NCI-H1694 (cell line): ENCODE results near the gene NEU2.
"Not testable (repeated sequence)": the region's sequence is repeated elsewhere in the genome, so short reads cannot be mapped to it uniquely, and the experiment has no call there.

ENCODE experiments used
- DNase-seq: peaks from one replicate; lab custom pipeline; 2025; lab: John Stamatoyannopoulos, UW

NEU2 gene

DNA sequence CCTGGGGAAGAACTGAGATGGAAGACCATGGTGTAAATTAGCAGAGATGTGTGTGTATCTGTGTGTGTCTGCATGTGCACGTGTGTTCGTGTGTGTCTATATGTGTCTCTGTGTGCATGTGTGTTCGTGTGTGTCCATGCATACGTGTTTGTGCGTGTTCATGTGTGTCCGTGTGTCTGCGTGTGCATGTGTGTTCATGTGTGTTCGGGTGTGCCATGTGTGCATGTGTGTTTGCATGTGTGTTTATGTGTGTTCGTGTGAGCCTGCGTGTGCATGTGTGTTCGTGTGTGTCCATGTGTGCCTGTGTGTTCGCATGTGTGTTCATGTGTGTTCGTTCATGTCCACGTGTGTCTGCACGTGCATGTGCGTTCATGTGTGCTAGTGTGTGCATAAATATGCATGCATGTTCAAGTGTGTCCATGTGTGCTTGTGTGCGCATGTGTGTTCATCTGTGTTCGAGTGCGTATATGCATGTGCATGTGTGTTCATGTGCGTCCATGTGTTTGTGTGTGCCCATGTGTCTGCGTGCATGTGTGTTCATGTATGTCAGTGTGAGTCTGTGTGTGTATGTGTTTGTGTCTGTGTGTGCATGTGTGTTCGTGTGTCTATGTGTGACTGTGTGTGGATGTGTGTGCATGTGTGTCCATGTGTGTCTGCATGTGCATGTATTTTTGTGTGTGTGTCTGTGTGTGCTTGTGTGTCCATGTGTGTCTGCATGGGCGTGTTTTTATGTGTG, 3.1 kb downstream of the NEU2 start:
- no peak for DNase-seq

DNA sequence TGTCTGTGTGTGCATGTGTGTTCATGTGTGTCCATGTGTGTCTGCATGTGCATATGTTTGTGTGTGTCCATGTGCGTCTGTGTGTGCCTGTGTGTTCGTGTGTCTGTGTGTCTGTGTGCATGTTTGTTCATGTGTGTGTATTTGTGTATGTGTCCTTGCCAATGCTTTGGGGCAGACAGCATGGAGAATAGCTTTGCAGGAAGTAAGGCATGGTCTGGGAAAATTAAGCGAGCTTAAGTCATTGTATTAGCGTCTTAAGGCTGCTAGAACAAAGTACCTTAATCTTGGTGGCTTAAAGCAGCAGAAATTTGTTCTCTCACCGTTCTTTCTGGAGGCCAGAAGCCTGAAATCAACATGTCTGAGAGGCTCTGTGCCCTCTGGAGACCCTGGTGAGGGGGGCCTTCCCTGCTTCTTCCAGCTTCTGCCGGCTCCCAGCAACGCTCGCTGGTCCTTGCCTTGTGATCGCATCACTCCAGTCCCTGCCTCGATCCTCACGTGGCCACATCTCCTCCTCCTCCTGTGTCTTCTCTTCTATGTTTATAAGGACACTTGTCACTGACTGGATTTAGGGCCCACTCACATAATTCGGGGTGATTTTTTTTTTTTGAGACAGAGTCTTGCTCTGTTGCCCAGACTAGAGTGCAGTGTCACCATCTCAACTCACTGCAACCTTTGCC, 3.8 kb downstream of the NEU2 start:
- DNase-seq, result no peak

DNA sequence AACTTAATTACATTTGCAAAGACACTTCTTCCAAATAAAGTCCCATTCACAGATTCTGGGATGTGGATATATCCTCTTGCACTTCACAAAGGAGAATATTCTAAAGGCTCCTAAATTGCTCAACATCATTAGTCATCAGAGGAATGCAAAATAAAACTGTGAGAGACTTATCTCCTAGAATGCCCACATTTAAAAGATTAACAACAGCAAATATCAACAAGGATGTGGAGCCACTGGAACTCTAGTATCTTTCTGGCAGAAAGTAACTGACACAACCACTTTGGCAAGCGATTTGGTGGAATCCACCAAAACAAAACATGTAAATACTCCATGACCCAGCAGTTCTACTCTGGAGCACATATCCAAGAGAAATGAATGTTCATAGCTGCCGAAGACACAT, 4.6 kb downstream of the NEU2 start:
- no peak for DNase-seq

DNA sequence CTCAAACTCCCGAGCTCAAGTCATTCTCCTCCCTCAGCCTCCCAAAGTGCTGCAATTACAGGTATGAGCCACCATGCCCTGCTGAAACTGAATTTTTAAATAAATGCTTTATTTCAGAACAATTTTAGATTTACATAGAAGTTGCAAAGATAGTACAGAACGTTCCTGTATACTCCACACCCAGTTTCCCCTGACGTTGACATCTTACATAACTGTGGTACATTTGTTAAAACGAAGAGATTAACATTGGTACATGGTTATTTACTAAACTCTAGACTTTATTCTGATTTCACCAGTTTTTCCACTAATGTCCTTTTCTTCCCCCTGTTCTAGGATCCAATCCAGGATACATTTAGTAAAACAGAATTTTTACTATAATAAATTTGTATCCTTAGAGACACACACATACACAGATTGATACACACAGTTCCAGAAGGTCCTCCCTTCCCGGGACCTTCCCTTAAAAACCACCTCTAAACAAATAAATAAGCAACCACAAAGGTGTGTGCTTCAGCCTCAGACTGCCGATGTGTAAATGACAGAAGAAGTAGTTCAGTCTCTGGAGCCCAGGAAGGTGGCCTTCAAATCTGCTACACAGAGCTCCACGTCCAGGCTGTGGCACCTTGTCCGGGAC, 6.9 kb downstream of the NEU2 start:
- DNase-seq, result no peak

DNA sequence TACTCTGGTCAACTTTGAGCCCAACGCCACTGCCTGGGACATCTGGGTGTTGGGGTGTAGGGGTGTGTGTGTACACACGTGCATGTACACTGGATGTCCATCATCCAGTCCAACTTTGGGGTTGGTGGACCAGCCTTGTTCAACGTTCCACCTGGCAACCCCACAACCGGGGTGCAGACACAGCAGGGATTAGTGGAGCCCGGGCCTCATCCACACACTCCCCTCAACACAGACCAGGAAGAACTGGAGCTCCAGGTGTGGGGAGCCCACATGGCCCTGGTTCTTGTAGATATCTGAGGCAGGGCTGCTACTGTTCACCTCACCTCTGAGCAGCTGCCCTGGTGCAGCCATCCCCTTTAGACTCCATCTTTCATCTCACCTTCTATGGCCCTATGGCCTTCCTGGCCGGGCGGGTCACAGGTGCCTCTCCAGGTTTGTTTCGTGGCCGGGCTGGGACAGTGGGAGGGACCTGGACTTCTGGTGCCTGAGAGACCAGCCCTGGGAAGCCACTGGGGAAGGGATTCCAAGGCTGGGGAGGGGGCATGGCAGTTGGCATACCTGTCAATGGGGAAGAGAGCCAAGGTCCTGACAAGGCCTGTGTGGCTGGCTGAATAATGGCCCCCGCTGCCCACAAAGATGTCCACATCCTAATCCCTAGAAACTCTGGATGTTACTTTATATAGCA, 7.5 kb downstream of the NEU2 start:
- DNase-seq, result no peak

DNA sequence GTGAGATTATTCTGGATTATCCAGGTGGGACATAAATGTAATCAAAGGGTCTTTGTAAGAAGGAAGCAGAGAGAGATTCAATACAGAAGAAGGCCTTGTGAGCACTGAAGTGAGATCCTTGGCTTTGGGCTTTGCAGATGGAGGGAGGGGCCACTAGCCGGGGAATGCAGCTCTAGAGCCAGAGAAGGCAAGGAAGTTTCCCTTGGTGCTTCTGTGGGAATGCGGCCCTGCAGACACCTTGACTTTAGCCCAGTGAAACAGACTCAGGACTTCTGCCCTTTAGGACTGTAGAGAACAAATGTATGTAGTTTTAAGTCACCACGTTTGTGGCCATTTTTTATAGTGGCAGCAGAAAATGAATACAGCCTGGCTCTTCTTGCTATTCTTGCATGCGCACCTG, 8.1 kb downstream of the NEU2 start:
- DNase-seq, result no peak

DNA sequence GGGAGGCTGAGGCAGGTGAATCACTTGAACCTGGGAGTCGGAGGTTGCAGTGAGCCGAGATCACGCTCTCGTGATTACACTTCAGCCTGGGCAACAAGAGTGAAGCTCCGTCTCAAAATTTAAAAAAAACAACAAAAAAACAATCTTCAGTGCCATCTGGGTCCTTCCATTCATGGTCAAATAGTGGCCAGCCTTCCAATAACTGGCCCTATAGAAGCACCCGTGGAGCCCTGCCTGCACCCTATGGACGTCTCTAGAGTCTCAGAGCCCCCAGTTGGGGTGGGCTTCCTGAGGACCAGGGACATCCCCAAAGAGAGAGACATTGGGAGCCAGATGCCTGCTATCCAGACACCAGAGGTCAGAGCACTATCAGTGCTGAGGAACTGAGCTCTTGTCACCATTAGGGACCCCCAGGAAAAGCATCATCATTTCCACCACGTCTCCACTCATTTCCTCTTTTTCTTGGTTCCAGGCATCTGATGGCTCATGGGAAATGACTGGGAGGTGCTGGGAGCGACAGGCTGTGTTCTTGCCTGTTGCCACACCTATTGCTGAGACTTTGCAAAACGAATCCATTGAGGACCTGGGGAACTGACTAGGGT, 9.4 kb downstream of the NEU2 start:
- DNase-seq, result no peak

DNA sequence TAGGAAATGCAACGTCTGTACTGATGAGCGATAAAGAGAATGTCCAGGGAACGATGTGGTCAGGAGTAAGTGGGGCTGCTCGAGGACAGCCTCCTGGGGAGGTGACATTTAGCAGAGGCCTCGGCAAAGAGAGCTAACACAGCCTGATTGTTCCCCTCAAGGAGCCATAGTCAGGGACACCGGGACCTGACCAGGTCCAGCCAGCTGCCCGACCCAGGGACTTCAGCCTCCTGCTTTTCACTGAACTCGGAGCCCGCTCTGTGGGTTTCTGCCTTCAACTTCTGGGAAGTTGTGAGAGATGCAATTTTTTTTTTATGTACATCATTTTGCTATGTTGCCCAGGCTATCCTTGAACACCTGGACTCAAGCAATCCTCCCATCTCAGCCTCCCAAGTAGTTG, 10.1 kb downstream of the NEU2 start:
- no peak for DNase-seq

DNA sequence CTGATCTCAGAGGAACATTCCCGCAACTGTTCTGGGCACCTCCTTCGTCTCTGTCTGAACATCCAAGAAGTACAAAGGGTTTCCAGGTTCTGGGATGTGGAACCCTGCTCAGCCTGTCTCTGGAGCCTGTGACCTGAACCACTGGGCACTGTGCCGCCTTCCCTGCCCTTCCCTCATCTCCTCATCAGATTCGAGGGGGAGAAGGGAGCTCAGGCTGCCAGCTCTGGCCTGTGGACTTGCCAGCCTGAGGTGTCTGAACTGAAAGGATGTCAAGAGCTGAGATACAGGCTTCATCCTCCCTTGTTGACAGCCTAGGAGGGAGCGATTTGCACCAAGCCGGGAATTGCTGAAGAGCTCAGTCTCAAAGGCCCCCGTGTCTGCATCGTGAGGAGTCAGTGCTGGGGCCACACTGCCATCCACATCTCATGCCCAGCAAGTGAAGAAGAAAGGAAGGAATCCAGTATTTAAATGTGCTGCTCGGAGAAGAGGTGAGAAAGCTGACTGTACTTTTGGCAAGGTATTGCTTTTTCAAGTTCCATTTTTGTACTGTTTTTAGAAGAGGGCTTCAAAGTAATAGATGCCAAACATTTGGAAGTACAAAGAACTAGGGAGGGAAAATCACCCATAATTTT, 12.6 kb downstream of the NEU2 start:
- no peak for DNase-seq

DNA sequence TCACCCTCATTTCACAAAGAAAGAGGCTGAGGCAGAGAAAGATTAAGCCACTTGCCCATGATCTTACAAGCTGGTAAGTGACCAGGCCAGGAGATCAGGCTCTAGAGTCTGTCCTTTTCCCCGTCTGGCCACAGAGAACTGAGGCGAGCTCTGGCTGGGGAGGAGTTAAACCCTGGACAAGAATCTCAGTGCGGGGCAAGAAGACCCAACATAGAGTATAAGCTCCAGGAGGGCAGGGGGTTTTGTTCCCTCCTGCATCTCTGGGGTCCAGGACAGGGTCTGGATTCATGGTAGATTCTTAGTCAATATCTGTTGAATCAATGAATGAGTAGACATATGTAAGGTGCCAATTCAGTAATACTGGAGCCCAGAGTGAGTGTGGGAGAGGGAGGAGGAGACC, 14.7 kb downstream of the NEU2 start:
- no peak for DNase-seq

DNA sequence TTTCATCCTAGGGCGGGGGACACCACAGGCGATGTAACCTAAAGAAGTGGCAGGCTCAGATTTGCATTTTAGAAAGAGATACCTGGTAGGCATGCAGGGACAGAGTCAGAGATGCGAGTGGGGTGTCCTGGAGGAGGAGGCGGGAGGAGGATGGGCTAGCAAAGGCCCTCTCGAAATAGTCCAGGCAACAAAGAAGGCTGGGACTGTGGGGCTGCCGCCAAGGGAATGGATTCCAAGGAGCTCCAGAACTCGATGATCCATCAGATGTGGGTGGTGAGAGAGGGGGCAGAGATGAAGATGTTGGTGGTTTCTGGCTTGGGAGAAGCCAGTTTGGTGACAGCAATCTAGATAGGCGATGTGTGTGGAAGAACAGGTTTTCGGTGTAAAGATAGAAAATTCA, 15.2 kb downstream of the NEU2 start:
- no peak for DNase-seq

DNA sequence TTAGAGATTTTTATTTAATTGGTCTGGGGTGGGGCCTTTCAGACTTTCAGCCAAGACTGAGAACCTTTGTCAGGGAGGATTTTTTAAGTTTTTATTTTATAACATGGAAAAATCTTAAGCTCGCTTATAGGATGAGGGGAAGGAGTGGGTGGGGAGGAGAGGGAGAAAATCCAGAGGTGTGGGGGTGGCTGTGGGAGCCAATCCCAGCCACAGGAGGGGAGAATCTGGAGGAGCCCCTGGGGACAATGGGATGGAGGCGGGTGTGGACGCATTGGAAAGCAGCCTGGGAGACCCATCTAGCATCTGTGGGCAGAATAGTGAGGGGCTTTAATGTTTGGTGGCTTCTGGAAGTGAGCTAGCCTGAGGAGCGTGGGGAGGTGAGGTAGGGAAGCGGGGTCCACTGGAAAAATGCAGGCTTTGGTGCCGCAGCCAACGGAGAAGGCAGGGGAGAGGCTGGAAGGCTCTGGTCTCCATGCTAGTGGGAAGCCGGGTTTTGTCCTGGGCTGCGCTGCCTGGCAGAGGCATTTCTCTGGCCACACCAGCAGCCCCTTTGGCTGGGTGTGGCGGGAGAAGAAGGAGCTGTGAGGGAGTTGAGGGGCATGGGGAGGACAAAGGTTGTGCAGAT, 16.2 kb downstream of the NEU2 start:
- DNase-seq, result no peak

DNA sequence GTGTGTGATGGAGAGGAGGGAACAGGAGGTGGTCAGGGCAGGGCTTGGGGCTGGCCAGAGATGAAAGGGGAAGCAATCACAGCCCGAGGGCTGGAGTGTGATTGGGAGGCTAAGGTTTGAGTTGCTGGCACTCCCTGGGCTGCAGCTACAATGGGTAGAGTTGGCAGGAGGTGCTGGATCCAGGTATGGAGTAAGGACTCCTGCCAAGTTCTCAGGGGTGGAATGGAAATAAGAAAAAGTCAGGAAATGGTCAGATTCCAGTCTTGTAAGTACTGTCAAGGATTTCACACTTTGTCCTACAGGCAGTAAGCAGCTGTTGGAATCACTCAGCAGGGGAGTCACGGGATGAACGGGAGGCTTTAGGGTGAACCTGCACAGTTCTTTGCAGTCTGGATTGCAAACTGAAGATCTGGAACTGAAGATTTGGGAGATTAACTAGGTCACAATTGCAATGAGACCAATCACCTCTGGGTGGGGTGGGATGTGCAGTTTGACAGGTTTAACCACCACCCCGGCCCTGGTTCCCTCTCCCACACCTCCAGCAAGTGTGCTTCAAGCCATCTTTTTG, 16.8 kb downstream of the NEU2 start:
- no peak for DNase-seq

DNA sequence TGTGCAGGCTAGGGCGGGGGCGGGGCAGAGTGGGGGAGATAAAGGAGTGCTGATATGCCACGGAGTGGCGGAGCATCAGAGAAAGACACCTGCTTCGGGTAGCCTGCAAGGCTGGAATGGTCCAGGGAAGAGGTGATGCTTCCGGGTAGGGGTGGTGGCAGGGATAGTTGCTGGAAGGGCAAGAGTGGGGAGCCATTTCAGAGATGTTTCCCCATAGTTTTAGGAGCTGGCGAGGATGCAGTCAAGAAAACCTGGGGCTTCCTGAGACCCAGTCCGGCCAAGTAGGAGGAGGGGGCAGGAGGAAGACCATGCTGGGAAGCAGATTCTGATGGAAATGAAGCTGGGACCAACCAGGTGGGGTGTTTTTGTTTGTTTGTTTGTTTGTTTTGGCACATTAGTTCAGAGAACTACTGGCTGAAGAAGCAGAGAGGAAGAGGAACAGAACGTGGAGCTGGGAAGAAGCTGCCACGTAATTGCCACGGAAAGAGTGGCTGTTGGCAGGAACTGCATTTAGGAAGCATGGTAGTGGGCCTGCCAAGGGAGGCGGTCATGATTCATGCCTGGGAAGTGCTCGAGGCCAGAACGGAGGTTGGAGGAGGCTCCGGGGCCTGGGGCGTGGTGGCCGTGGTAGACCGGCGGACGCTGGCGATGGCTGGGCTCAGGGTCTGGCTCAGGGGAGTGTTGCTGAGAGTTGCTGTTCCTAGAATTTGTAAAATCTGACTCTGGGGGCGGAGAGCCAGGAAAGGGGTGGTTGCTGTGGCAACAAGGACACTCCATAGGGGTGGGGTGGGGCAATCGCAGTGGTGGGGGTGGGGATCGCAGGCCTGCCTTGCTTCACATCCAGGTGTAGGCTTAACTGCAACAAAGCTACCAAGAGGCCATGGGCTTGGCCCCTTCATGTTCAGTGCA, 19.0 kb downstream of the NEU2 start:
- DNase-seq, result no peak

DNA sequence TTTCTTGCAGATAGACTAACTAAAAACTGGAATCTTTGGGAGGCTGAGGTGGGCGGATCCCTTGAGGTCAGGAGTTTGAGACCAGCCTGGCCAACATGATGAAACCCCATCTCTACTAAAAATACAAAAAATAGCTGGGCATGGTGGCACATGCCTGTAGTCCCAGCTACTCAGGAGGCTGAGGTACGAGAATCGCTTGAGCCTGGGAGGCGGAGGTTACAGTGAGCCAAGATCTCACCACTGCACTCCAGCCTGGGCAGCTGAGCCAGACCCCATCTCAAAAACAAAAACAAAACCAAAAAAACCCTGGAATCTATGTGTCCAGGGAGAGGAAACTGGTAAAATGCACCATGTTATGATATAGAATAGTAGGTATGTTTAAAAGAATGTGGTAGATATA, 20.0 kb downstream of the NEU2 start:
- not testable (repeated sequence) for DNase-seq

DNA sequence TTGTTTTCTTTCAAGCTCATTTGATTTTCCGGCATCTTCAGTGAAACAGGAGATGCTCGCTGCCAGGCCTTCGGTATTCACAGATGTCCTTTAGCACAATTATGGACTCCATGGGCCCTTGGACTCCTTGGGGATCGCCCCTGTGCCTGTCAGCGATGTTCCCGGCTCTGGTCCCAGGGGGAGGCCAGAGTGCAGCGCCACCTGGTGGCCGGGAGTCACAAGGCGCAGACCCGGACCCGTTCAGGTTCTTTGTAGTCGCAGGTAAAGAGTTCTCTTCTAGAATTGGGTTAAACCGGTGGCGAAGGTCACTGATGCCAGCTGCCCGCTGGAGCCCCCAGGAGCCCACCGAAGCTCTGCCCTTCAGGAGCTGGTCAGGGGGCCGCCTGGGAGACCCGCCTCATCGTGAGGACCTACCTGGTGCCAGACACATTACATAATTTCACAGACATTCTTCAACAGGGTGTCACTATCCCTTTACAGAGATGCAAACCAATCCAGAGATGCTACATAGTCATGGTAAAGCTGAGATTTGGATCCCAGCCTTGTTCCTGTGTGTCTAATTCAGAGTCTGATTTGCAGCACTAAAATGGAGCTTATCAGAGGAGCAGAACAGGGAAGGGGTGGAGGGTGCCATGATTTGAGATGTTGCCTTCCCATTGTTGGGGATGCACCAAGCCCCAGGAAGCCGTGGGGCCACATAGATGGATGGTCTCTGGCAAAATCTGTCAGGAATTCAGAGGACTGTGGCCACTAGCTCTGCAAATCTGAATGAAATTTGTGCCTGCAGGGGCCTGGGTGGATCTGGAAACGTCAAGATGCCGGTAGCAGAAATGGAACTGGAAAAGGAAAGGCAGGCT, 21.7 kb downstream of the NEU2 start:
- peak; percentile 13 for DNase-seq

DNA sequence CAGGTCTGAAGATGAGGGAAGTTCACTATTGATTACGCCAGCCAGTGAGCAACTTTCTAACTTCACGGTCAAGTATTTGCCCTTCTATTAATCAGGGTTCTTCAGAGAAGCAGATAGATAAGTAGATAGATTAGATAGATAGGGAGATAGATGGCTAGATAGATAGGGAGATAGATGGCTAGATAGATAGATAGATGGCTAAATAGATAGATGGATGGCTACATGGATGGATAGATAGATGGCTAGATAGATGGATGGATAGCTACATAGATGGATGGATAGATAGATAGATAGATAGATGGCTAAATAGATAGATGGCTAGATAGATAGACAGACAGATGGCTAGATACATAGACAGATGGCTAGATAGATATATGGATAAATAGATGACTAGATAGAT, 22.9 kb downstream of the NEU2 start:
- DNase-seq, result no peak

DNA sequence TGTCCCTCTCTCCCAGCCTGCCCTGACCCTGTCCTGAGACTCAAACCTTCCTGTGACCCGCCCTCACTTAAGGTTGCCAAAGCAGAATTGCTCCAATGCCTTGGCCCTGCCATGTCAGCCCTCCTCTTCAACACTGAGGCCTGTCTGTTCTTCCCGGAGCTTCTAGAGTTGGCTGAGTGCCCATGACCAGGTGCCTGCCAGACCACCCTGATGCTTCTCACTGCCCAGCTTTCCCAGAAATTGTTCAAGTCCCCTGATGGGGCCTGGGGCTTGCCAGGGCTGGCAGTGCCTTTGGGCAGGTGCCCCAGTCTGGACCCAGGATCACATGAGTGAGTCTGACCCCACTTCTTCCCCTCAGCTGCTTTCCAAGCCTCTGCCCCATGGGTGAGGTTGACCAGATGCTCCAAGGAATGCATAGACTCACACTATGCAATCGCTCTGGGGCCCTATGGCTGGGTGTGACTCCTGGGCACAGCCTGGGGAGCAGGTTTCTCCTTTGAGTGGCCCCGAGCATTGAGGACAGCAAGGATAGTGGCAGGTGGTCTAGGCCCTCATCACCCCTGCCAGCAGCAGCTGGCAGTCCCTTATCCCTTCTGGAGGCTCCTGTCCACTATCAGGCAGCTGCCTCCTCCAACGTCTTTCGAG, 24.6 kb downstream of the NEU2 start:
- no peak for DNase-seq
